Epithelial cell of umbilical artery (primary cell): Measurements from ENCODE around the gene HSPBAP1. TPM values are rescaled to one million over a fixed set of nuclear protein-coding genes. Genes with fewer than 3 reads are reported as not detected.

Experiments
- total RNA-seq: library from RNA; depleted of rRNA; stranded (reverse); fragments of >200 nt; gene quantifications from 2 replicates; pipeline ENCODE4 v1.2.3, GENCODE V29; 2014

The HSPBAP1 gene
- total RNA-seq: 5.5 and 11.6 TPM in 2 replicates

DNA sequence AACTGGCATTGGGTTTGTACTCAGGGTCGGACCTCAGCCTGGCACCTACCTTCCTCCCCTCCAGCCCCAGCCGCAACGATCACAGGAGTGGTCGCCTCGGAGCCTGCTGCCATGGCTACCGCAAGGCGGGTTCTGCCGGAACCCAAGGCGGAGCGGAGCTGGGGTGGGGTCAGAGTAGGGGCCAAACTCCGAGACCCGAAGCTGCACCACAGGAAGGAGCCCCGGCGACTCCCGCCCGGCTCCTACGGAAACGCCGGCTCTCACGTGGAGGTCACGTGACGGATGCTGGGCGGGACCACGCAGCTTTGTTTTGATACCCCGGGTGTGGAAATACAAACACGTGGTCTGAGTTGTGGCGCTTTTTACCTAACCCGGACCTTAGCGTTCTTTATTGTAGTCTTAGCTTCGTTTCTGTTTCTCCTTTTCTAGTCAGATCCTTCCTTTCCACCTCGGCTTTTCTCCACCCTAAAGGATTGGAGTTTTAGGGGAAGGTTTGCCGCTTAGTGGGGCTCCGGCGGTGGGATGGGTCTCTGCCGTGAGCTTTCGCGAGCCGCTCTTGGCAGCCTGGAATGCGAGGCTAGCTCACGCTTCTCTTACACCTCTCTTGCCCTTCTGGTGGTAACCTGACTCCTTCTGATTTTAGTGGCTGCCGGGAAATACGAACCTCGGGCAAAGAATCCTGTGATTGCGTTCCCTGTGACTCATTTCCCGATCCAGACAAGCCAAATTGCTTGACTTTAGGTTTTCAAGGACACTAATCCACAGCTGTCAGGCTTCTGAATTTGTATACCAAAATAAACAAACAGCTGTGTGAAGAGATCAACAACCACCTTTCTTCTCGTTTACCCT, at the start of gene HSPBAP1:
Gene HSPBAP1, minus strand, starts transcription at position 264 of the 849 bp plus-strand sequence. Its CDS starts 151 bp downstream, at position 113.

DNA sequence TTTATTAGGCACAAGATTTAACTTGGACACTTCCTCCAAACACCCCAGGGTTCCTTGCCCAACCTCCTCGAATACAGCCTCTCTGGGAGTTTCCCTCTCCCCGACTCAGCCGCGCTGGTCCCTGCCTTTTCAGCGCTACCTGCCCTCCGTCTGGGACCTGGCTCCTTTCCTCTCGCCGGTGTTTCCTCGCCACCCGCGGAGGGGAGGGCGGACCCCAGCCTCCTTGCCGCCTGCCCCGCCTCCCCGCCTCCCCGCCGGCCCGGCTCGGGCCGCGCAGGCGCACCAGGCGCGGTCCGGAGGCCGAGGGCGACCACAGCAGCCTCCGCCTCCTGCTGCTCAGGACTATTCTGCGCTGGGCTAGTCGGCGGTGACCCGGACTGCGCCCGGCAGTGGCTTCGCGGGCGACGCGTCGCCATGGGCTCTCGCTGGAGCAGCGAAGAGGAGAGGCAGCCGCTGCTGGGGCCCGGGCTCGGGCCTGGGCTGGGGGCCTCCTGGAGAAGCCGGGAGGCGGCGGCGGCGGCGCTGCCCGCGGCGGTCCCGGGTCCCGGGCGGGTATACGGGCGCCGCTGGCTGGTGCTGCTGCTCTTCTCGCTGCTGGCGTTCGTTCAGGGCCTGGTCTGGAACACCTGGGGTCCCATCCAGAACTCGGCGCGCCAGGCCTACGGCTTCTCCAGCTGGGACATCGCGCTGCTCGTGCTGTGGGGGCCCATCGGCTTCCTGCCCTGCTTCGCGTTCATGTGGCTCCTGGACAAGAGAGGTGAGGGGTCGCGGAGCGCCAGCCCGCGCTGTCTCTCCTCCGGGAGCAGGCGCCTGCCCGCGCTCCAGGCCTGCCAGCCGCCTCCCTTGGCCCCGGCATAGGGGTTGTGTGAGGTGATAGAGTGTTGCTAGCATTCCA, 1.4 kb upstream of the HSPBAP1 start, which contains the start of gene SLC49A4:
Gene SLC49A4, plus strand, starts transcription at position 291 of the 895 bp plus-strand sequence. Its CDS starts 124 bp downstream, at position 415.

Other genes with a start within 250 kb of the HSPBAP1 start
- 12.7 and 115 TPM in 2 replicates for gene PARP9, start 229.5 kb downstream of the HSPBAP1 start, total RNA-seq
- 9.4 and 59.1 TPM in 2 replicates for gene DTX3L, start 229.5 kb downstream of the HSPBAP1 start, total RNA-seq
- gene PARP15, start 216.2 kb downstream of the HSPBAP1 start, total RNA-seq: 0.32 TPM in 1 of 2 replicates, not detected in the other
- gene PARP14, start 113.0 kb downstream of the HSPBAP1 start, total RNA-seq: 71.8 and 326 TPM in 2 replicates
- 13.3 and 18.8 TPM in 2 replicates for gene SLC49A4, start 1.2 kb upstream of the HSPBAP1 start, total RNA-seq
- gene SEMA5B, start 233.9 kb upstream of the HSPBAP1 start, total RNA-seq: not detected in 2 replicates